ENCODE results near the gene CROCC2. TPM values are rescaled to one million over a fixed set of nuclear protein-coding genes. Genes with fewer than 3 reads are reported as not detected.

CROCC2 gene
- total and polyA plus RNA-seq, 2 donors from 2014 or later: 0.13 TPM; not detected in 1

DNA sequence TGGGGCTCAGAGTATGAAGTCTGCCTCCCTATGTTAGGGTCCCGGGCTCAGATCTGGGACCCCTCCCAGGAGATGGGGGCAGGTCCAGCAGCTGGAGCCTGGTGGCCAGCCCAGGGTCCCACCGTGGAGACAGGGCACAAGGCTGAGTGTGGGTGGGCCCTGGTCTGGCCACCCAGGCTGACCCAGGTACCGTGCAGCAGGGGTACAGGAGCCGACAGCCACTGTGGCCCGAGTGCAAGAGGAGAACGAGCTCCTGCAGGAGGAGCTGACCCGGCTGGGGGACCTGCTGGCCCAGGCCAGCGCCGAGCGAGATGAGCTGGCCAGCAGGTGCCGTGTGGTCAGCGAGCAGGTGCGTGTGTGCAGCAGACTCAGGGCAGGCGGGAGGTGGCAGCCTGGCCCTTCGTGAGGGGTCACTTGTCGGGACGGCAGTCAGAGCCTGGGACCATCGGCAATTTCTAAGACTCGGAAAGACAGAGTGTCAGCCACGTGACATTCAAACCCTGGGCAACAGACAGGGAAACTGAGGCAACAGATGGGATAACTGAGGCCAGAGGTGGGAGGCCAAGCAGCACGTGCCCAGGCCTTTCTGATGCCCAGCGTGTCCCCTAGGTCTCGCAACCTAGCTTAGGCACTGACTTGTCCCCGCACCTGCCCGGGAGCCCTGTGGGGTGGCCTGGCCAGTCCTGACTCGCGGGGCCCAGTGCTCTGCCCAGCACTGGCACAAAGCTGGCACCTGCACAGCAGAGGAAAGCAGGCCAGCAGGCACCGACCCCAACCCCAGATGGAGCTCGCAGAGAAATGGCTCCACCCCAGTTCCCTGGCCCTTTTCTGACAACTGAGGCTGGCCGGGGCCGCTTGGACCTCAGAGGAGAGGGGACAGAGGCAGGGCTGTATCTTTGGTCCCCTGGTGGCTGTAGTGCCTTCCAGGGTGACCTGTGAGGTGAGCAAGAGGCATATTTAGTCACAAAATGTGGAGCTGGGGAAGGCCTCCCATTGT is 13.9 kb downstream of the CROCC2 start:
- Histone ChIP-seq H3K27me3 (ENCODE audit: control insufficient read depth, insufficient read depth, low read length) (no peaks in the 10 kb centered on the region), H3K27ac (ENCODE audit: low read depth in 2 of 2, low read length in 2 of 2) (no peak overlapping the region), H3K9me3 (ENCODE audit: control insufficient read depth in 2 of 3, insufficient read depth in 1 of 3, low read length in 3 of 3) (no peaks in the 10 kb centered on the region), H3K9ac (ENCODE audit: low read length in 3 of 3) (no peak overlapping the region), H3K4me1 (ENCODE audit: control insufficient read depth in 2 of 3, insufficient read depth in 2 of 3, low read depth in 1 of 3, low read length in 3 of 3) (no peaks in the 10 kb centered on the region), H3K4me3 (ENCODE audit: low read length in 3 of 3) (no peak overlapping the region), H3K36me3 (ENCODE audit: control insufficient read depth in 2 of 3, insufficient read depth in 3 of 3, low read length in 3 of 3) (no peaks in the 10 kb centered on the region)
- intact Hi-C loops (cut with DNase I): no loop called here
- TF ChIP-seq CTCF (IDR thresholded peaks at IDR 0.05; ENCODE audit: borderline replicate concordance, extremely low read depth, insufficient read depth): no peak
- no peak for FAIRE-seq
- peak in 3 of 5 donors; percentile 7 to 64 (median 29) for DNase-seq

DNA sequence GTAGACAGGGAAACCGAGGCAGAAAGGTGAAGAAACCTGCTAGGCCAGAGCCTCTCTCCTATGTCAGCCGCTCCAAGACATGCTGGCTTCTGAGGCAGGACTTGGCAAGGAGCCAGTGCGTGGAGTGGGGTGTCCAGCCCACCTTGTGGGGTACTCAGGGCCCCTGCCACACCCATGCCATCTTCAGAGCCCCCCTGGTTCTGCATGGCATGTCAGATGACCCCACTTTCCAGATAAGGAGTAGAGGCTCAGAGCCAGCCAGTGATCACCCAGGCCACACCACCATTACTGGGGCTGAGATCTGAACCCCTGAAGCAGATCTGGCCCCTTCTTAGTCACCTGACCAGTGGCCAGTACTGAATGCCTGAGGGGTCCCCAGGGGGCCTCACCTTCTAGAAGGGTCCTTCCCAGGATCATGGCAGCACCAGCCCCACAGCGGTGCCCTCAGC is 14.7 kb downstream of the CROCC2 start:
- Histone ChIP-seq H3K36me3 (ENCODE audit: control insufficient read depth in 2 of 3, insufficient read depth in 3 of 3, low read length in 3 of 3) (no peaks in the 10 kb centered on the region), H3K9ac (ENCODE audit: low read length in 3 of 3) (no peak overlapping the region), H3K27ac (ENCODE audit: low read depth in 2 of 2, low read length in 2 of 2) (no peak overlapping the region), H3K4me3 (ENCODE audit: low read length in 3 of 3) (no peak overlapping the region), H3K9me3 (ENCODE audit: control insufficient read depth in 2 of 3, insufficient read depth in 1 of 3, low read length in 3 of 3) (no peaks in the 10 kb centered on the region), H3K4me1 (ENCODE audit: control insufficient read depth in 2 of 3, insufficient read depth in 2 of 3, low read depth in 1 of 3, low read length in 3 of 3) (no peaks in the 10 kb centered on the region), H3K27me3 (ENCODE audit: control insufficient read depth, insufficient read depth, low read length) (no peaks in the 10 kb centered on the region)
- no peak for FAIRE-seq
- intact Hi-C loops (cut with DNase I): no loop called here
- peak in 1 of 5 donors; percentile 58 for DNase-seq
- TF ChIP-seq CTCF (IDR thresholded peaks at IDR 0.05; ENCODE audit: borderline replicate concordance, extremely low read depth, insufficient read depth): no peak

- Histone ChIP-seq H3K4me3 (ENCODE audit: low read length in 3 of 3) (no peak overlapping the region), H3K36me3 (ENCODE audit: control insufficient read depth in 2 of 3, insufficient read depth in 3 of 3, low read length in 3 of 3) (no peaks in the 10 kb centered on the region), H3K27me3 (ENCODE audit: control insufficient read depth, insufficient read depth, low read length) (no peaks in the 10 kb centered on the region), H3K4me1 (ENCODE audit: control insufficient read depth in 2 of 3, insufficient read depth in 2 of 3, low read depth in 1 of 3, low read length in 3 of 3) (no peaks in the 10 kb centered on the region), H3K27ac (ENCODE audit: low read depth in 2 of 2, low read length in 2 of 2) (no peak overlapping the region), H3K9me3 (ENCODE audit: control insufficient read depth in 2 of 3, insufficient read depth in 1 of 3, low read length in 3 of 3) (no peaks in the 10 kb centered on the region), H3K9ac (ENCODE audit: low read length in 3 of 3) (no peak overlapping the region)
- FAIRE-seq (no peak), DNase-seq (peak in 3 of 5 donors; percentile 3 to 75 (median 35))
- intact Hi-C loops (cut with DNase I): no loop called here
- TF ChIP-seq CTCF (IDR thresholded peaks at IDR 0.05; ENCODE audit: borderline replicate concordance, extremely low read depth, insufficient read depth): no peak
Observed at GRCh38 chr2:240921311-240921994, 15.3 kb downstream of the CROCC2 start.
